Fibroblast of lung (primary cell): ENCODE results near the gene TCF12. TPM values are rescaled to one million over a fixed set of nuclear protein-coding genes. Genes with fewer than 3 reads are reported as not detected.

Experiments
- DNase-seq, 2 donors: peaks; one replicate each; pipeline versions ENCODE4 v3.0.0 to v3.0.0-alpha.2; 2010; ENCODE audit warnings: low read depth in 2 of 2
- H2AFZ ChIP-seq: 2 replicates; pipeline ENCODE4 v1.5.1; 2012; ENCODE audit warnings: low read length, control low read depth, inconsistent platforms
- H3K27ac ChIP-seq: 2 replicates; pipeline ENCODE4 v1.5.1; 2011; ENCODE audit warnings: low read length, control low read depth; ENCODE audit not compliant: insufficient read depth
- H3K27me3 ChIP-seq: 2 replicates; pipeline ENCODE4 v1.5.1; 2011; ENCODE audit warnings: mild to moderate bottlenecking, low read length; ENCODE audit not compliant: control insufficient read depth, insufficient read depth
- H3K36me3 ChIP-seq: 2 replicates; pipeline ENCODE4 v1.5.1; 2011; ENCODE audit warnings: low read length; ENCODE audit not compliant: control insufficient read depth, insufficient read depth
- H3K4me1 ChIP-seq: 2 replicates; pipeline ENCODE4 v1.5.1; 2011; ENCODE audit warnings: low read length; ENCODE audit not compliant: control insufficient read depth, insufficient read depth; ENCODE audit errors: extremely low read depth
- H3K4me2 ChIP-seq: 2 replicates; pipeline ENCODE4 v1.5.1; 2011; ENCODE audit warnings: low read length, control low read depth; ENCODE audit not compliant: insufficient read depth; ENCODE audit errors: extremely low read depth
- H3K4me3 ChIP-seq, 4 experiments: fragments of 200-600 bp in 1 of 4; sonication (generic) in 1 of 4; replicated peaks in 1 of 4; 2 replicates each; pipeline ENCODE4 v1.5.1; 2011 to 2016; ENCODE audit warnings: low read length in 4 of 4, low read depth in 3 of 4, mild to moderate bottlenecking in 3 of 4, control low read depth in 2 of 4, inconsistent platforms in 1 of 4, mixed read lengths in 1 of 4; ENCODE audit not compliant: insufficient read depth in 1 of 4; ENCODE audit errors: control extremely low read depth in 1 of 4
- H3K79me2 ChIP-seq: 2 replicates; pipeline ENCODE4 v1.5.1; 2012; ENCODE audit warnings: mild to moderate bottlenecking, low read length, inconsistent platforms; ENCODE audit not compliant: control insufficient read depth, insufficient read depth
- H3K9ac ChIP-seq: 2 replicates; pipeline ENCODE4 v1.5.1; 2011; ENCODE audit warnings: mild to moderate bottlenecking, low read length, control low read depth; ENCODE audit not compliant: insufficient read depth
- H3K9me3 ChIP-seq: 2 replicates; pipeline ENCODE4 v1.5.1; 2012; ENCODE audit warnings: low read depth, low read length; ENCODE audit not compliant: control insufficient read depth, insufficient read depth
- H4K20me1 ChIP-seq: 2 replicates; pipeline ENCODE4 v1.5.1; 2011; ENCODE audit warnings: low read length; ENCODE audit not compliant: control insufficient read depth, insufficient read depth; ENCODE audit errors: extremely low read depth
- CTCF ChIP-seq, 2 donors: IDR thresholded peaks in 1 of 2; conservative IDR thresholded peaks in 1 of 2; 1 replicate in 1 of 2; 2 replicates in 1 of 2; pipeline ENCODE4 v1.5.1; 2011 to 2012; ENCODE audit warnings: low read length in 2 of 2, control low read depth in 1 of 2, inconsistent platforms in 1 of 2, low read depth in 1 of 2, mild to moderate bottlenecking in 1 of 2
- EZH2 ChIP-seq: IDR thresholded peaks from 2 replicates; pipeline ENCODE4 v1.5.1; 2012; ENCODE audit warnings: low read length, control low read depth, mild to moderate bottlenecking; ENCODE audit errors: missing control alignments
- polyA plus RNA-seq, 2 donors: library from polyadenylated mRNA; depleted of rRNA in 1 of 2; stranded (reverse) in 1 of 2; unstranded in 1 of 2; fragments of >200 nt; gene quantifications; 2 replicates each; pipeline ENCODE4 v1.2.1, GENCODE V29; 2011 to 2012; ENCODE audit warnings: missing spikeins in 1 of 2
- total RNA-seq: library from RNA; depleted of rRNA; stranded (reverse); fragments of >200 nt; gene quantifications from 2 replicates; pipeline ENCODE4 v1.2.1, GENCODE V29; 2014

Gene TCF12
- total and polyA plus RNA-seq, 2 donors (not counting 1 experiment from before 2014, with no cell fraction given) = 105 to 232 TPM

- Histone ChIP-seq H3K36me3 (no peaks in the 10 kb centered on the region), H3K4me2 (no peak overlapping the region), H3K4me3 (no peak overlapping the region), H3K9me3 (no peaks in the 10 kb centered on the region), H3K27ac (no peak overlapping the region), H3K27me3 (no peaks in the 10 kb centered on the region), H3K9ac (no peak overlapping the region), H3K79me2 (no peaks in the 10 kb centered on the region), H3K4me1 (no peaks in the 10 kb centered on the region), H2AFZ (no peak overlapping the region), H4K20me1 (no peaks in the 10 kb centered on the region)
- no peak for TF ChIP-seq CTCF (conservative IDR thresholded peaks at IDR 0.05 in 1 of 2, IDR thresholded peaks at IDR 0.05 in 1 of 2; ENCODE audit: low read depth in 1 of 2, low read length in 2 of 2)
- no peak for TF ChIP-seq EZH2
- peak in 1 of 2 donors; percentile 81 for DNase-seq
Measured at GRCh38 chr15:57333487-57333886, 415.0 kb downstream of the TCF12 start.

GRCh38 chr15:57334257-57334656, 415.8 kb downstream of the TCF12 start:
- Histone ChIP-seq H3K9me3 (no peaks in the 10 kb centered on the region), H2AFZ (no peak overlapping the region), H3K36me3 (no peaks in the 10 kb centered on the region), H3K27ac (no peak overlapping the region), H3K4me1 (no peaks in the 10 kb centered on the region), H3K79me2 (no peaks in the 10 kb centered on the region), H3K4me3 (no peak overlapping the region), H3K9ac (no peak overlapping the region), H3K4me2 (no peak overlapping the region), H4K20me1 (no peaks in the 10 kb centered on the region), H3K27me3 (no peaks in the 10 kb centered on the region)
- peak; percentile 22 to 55 for DNase-seq
- TF ChIP-seq EZH2 (no peak), CTCF (conservative IDR thresholded peaks at IDR 0.05 in 1 of 2, IDR thresholded peaks at IDR 0.05 in 1 of 2; ENCODE audit: low read depth in 1 of 2, low read length in 2 of 2) (no peak)

GRCh38 chr15:57335293-57335715, 416.9 kb downstream of the TCF12 start:
- Histone ChIP-seq H3K4me1 (no peaks in the 10 kb centered on the region), H3K4me2 (no peak overlapping the region), H3K9me3 (no peaks in the 10 kb centered on the region), H3K36me3 (no peaks in the 10 kb centered on the region), H3K79me2 (no peaks in the 10 kb centered on the region), H3K27ac (no peak overlapping the region), H3K27me3 (no peaks in the 10 kb centered on the region), H3K9ac (no peak overlapping the region), H2AFZ (no peak overlapping the region), H4K20me1 (no peaks in the 10 kb centered on the region), H3K4me3 (no peak overlapping the region)
- no peak for TF ChIP-seq EZH2
- TF ChIP-seq CTCF (conservative IDR thresholded peaks at IDR 0.05 in 1 of 2, IDR thresholded peaks at IDR 0.05 in 1 of 2; ENCODE audit: low read depth in 1 of 2, low read length in 2 of 2) = no peak
- no peak for DNase-seq
